Parietal lobe (tissue), 1 donor: ENCODE measurements around the gene SFXN2. TPM values are rescaled to one million over a fixed set of nuclear protein-coding genes. Genes with fewer than 3 reads are reported as not detected.

Source experiments
- total RNA-seq: library from RNA; depleted of rRNA; stranded (reverse); fragments of >200 nt; gene quantifications from one replicate; pipeline ENCODE4 v1.2.3, GENCODE V29; 2014

SFXN2 gene
- total RNA-seq: 11.0 TPM

DNA sequence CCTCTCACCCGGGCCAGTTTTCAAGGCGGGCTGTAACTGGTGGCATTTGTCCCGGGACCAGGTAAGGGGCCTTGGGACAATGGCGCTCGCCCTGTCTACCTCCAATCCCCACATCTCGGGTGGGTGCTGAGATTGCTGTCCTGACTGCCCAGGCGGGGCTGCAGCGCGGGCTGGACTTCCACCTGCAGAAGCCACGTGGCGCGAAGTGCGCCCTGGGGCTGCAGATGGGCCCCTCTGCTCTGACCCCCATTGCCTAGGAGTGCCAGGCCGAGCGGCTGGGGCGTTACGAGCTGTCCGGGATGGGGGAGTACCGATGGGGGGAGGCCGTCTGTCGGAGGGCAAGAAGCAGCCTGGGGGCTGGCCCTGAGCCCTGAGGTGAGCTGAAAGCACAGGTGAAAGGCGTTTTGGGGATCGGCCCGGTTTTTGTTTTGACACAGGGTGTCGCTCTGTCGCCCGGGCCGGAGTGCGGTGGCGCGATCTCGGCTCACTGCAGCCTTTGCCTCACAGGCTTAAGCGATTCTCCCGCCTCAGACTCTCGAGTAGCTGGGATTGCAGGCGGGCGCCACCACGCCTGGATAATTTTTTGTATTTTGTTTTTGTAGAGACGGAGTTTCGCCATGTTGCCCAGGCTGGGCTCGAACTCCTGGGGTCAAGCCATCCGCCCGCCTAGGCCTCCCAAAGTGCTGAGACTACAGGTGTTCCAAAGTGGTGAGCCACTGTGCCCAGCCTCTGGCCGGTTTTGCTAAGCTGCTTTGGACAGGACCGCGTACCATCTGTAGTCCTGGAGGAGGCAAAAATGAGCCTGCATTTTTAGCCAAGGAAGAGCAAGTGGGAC is at the start of gene SFXN2:
SFXN2 (plus strand) TSS at position 16 of the 835 bp plus-strand sequence. CDS start 12,001 bp downstream, outside the sequence.

GRCh38 chr10:102713814-102714620 is 419 bp upstream of the SFXN2 start, which contains the start of gene ARL3:
ARL3 (minus strand) TSS chr10:102714397; CDS start chr10:102714275, 122 bp downstream.

DNA sequence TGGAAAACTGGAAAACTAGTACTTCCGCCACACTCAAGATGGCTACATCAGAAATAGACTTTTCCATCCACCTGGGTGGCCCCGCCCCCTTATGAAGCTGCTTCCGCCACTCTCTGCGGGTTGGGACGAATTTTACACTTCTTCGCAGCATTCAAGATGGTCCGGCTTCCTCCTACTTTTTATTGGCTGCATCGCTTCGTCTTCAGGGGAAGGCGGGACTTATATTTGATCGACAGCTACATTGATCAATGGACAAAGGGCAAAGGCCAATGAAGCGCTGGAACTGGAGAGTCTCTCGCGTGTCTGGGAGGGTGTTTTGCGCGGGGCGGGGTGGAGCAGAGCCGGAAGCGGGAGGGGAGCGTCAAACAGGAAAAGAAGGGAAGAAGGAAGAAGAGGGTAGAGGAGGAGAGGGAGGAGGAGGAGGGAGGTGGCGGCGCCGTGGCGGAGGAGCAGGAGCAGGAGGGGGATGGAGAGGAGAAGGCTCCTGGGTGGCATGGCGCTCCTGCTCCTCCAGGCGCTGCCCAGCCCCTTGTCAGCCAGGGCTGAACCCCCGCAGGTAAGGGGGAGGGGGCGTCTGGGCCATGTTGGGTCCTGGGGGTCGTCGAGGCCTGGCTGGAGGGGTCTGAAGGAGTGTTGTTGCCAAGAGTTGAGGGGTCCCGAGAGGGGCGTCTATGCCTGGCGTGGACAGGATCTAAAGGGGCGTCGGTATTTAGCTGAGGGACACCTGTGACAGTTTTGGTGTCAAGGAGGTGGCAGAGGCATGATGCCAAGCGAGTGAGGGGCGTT is 29.3 kb downstream of the SFXN2 start, which contains the start of gene WBP1L:
WBP1L (plus strand) TSS at position 361 of the 786 bp plus-strand sequence; CDS start at position 467, 106 bp downstream.

Other genes starting within 250 kb of the SFXN2 start
- 172 TPM for gene ACTR1A, start 211.9 kb upstream of the SFXN2 start, total RNA-seq
- gene SUFU, start 210.7 kb upstream of the SFXN2 start, total RNA-seq: 7.5 TPM
- gene TRIM8, start 70.2 kb upstream of the SFXN2 start, total RNA-seq: 34.1 TPM
- gene ARL3, start 239 bp upstream of the SFXN2 start, total RNA-seq: 27.5 TPM
- gene WBP1L, start 29.3 kb downstream of the SFXN2 start, total RNA-seq: 21.3 TPM
- not detected for gene CYP17A1, start 122.8 kb downstream of the SFXN2 start, total RNA-seq
- gene BORCS7, start 139.6 kb downstream of the SFXN2 start, total RNA-seq: 39.8 TPM
- 13.8 TPM for gene AS3MT, start 154.8 kb downstream of the SFXN2 start, total RNA-seq
- 17.2 TPM for gene CNNM2, start 203.7 kb downstream of the SFXN2 start, total RNA-seq